GM21737 (cell line): ENCODE results near the gene RNF114.
"Not testable (repeated sequence)": the region's sequence is repeated elsewhere in the genome, so short reads cannot be mapped to it uniquely, and the experiment has no call there.

Source experiments
- ATAC-seq: cut with Tn5 transposase; IDR thresholded peaks from one replicate; pipeline ENCODE4 v1.9.1; 2021; ENCODE audit warnings: mild to moderate bottlenecking, moderate library complexity; ENCODE audit not compliant: unreplicated experiment

Gene RNF114

GRCh38 chr20:49925901-49926454 is 10.2 kb upstream of the RNF114 start:
- no peak for ATAC-seq

GRCh38 chr20:49928411-49929141 is 7.6 kb upstream of the RNF114 start:
- ATAC-seq = no peak

- no peak for ATAC-seq
Measured at GRCh38 chr20:49929142-49929494, 7.1 kb upstream of the RNF114 start.

- no peak for ATAC-seq
Measured at GRCh38 chr20:49935746-49936152, 448 bp upstream of the RNF114 start.

GRCh38 chr20:49937027-49937929 is 1.1 kb downstream of the RNF114 start:
- no peak for ATAC-seq

GRCh38 chr20:49938173-49939163 is 2.3 kb downstream of the RNF114 start:
- no peak for ATAC-seq

- no peak for ATAC-seq
Measured at GRCh38 chr20:49941456-49941855, 5.3 kb downstream of the RNF114 start.

- ATAC-seq = no peak
Measured at GRCh38 chr20:49942303-49942702, 6.1 kb downstream of the RNF114 start.

- no peak for ATAC-seq
Measured at GRCh38 chr20:49942942-49943341, 6.7 kb downstream of the RNF114 start.

GRCh38 chr20:49945306-49945700 is 9.1 kb downstream of the RNF114 start:
- no peak for ATAC-seq

GRCh38 chr20:49945701-49946477 is 9.7 kb downstream of the RNF114 start:
- ATAC-seq = no peak

- ATAC-seq = no peak
Measured at GRCh38 chr20:49948178-49948577, 12.0 kb downstream of the RNF114 start.

- no peak for ATAC-seq
Measured at GRCh38 chr20:49948809-49949507, 12.8 kb downstream of the RNF114 start.

- ATAC-seq = no peak
Measured at GRCh38 chr20:49951151-49951550, 15.0 kb downstream of the RNF114 start.

- ATAC-seq = no peak
Measured at GRCh38 chr20:49955167-49955566, 19.0 kb downstream of the RNF114 start.

- ATAC-seq = not testable (repeated sequence)
Measured at GRCh38 chr20:49955830-49956396, 19.7 kb downstream of the RNF114 start.

- no peak for ATAC-seq
Measured at GRCh38 chr20:49956689-49957088, 20.5 kb downstream of the RNF114 start.

GRCh38 chr20:49957089-49957938 is 21.1 kb downstream of the RNF114 start:
- not testable (repeated sequence) for ATAC-seq
